HepG2 (cell line): ENCODE data around the gene DDX59. TPM values are rescaled to one million over a fixed set of nuclear protein-coding genes. Genes with fewer than 3 reads are reported as not detected.
A peak's percentile ranks its signal among the peaks of the same experiment; 100 is the strongest.

Source experiments
- ARHGAP35 ChIP-seq: sonication (generic); formaldehyde crosslinking; IDR thresholded peaks from 2 replicates; pipeline ENCODE4 v1.9.0; 2022; ENCODE audit warnings: mild to moderate bottlenecking, inconsistent platforms, moderate library complexity, missing genetic modification reagents, borderline replicate concordance
- ARNT ChIP-seq: fragments of 450-650 bp; IDR thresholded peaks from 2 replicates; pipeline ENCODE4 v1.6.1; 2017
- ASH2L ChIP-seq: fragments of 300-600, 200-600 bp; sonication (generic); IDR thresholded peaks from 2 replicates; pipeline ENCODE4 v1.7.0; 2017; ENCODE audit warnings: low read depth, mild to moderate bottlenecking, moderate library complexity, mixed read lengths, low read length; ENCODE audit not compliant: insufficient read length
- NCOA2 ChIP-seq: sonication (generic); formaldehyde crosslinking; IDR thresholded peaks from 2 replicates; pipeline ENCODE4 v1.8.0; 2022; ENCODE audit warnings: inconsistent platforms
- POGZ ChIP-seq: sonication (generic); formaldehyde crosslinking; IDR thresholded peaks from 2 replicates; pipeline ENCODE4 v1.4.0; 2020; ENCODE audit warnings: mild to moderate bottlenecking, missing genetic modification reagents
- PREB ChIP-seq: sonication (generic); formaldehyde crosslinking; IDR thresholded peaks from 2 replicates; pipeline ENCODE4 v1.4.0; 2020; ENCODE audit warnings: missing genetic modification reagents
- SAP130 ChIP-seq: IDR thresholded peaks from 2 replicates; pipeline ENCODE4 v1.6.1; 2016; ENCODE audit warnings: low read depth
- THYN1 ChIP-seq: sonication (generic); formaldehyde crosslinking; IDR thresholded peaks from 2 replicates; pipeline ENCODE4 v1.8.1; 2023; ENCODE audit warnings: low read depth, mild to moderate bottlenecking, moderate library complexity, missing genetic modification reagents, borderline replicate concordance
- ZNF205 ChIP-seq: IDR thresholded peaks from 2 replicates; pipeline ENCODE4 v1.6.1; 2018; ENCODE audit warnings: missing biosample characterization, missing genetic modification reagents
- ZNF260 ChIP-seq: sonication (generic); formaldehyde crosslinking; IDR thresholded peaks from 2 replicates; pipeline ENCODE4 v1.4.0; 2020; ENCODE audit warnings: missing genetic modification reagents, low read depth, mild to moderate bottlenecking, borderline replicate concordance
- ZNF646 ChIP-seq: sonication (generic); formaldehyde crosslinking; IDR thresholded peaks from 2 replicates; pipeline ENCODE4 v1.9.0; 2021; ENCODE audit warnings: mild to moderate bottlenecking, missing genetic modification reagents
- ZNF773 ChIP-seq: sonication (generic); formaldehyde crosslinking; IDR thresholded peaks from 2 replicates; pipeline ENCODE4 v1.4.0; 2020; ENCODE audit warnings: missing genetic modification reagents, borderline replicate concordance
- ZNF781 ChIP-seq: sonication (generic); formaldehyde crosslinking; IDR thresholded peaks from 2 replicates; pipeline ENCODE4 v1.5.1; 2020; ENCODE audit warnings: borderline replicate concordance, mild to moderate bottlenecking, missing genetic modification reagents; ENCODE audit errors: not compliant biosample characterization
- ZSCAN29 ChIP-seq: sonication (generic); formaldehyde crosslinking; conservative IDR thresholded peaks from 2 replicates; pipeline ENCODE4 v1.4.0; 2020; ENCODE audit warnings: mild to moderate bottlenecking, missing genetic modification reagents
- polyA plus RNA-seq, 8 experiments: library from polyadenylated mRNA; depleted of rRNA in 3 of 8; stranded (reverse) in 7 of 8; unstranded in 1 of 8; fragments of >200 nt; fragmentation: Illumina TruSeq in 4 of 8; extraction: Trizol in 4 of 8; gene quantifications; 2 replicates each; pipeline versions ENCODE4 v1.2.1 to v1.2.3, GENCODE V29; 2011 to 2016; ENCODE audit warnings: low read depth in 4 of 8, missing spikeins in 1 of 8, mixed read lengths in 1 of 8; ENCODE audit not compliant: insufficient read depth in 1 of 8
- total RNA-seq, 5 experiments: library from RNA; depleted of rRNA; stranded (reverse); fragments of >200 nt; fragmentation: Illumina TruSeq; extraction: Trizol; gene quantifications; 2 replicates each; pipeline ENCODE4 v1.2.3, GENCODE V29; 2016; ENCODE audit warnings: low read depth in 1 of 5
- TF ChIP-seq, protein P1 (sequence below): sonication (generic); formaldehyde crosslinking; IDR thresholded peaks from 2 replicates; pipeline ENCODE4 v1.4.0; 2020; ENCODE audit warnings: missing genetic modification reagents
- TF ChIP-seq, protein P2 (sequence below): sonication (generic); formaldehyde crosslinking; IDR thresholded peaks from 2 replicates; pipeline ENCODE4 v1.4.0; 2020; ENCODE audit warnings: mild to moderate bottlenecking, missing genetic modification reagents

The DDX59 gene
- total and polyA plus RNA-seq, 2 of the 13 experiments (the other 11 are each of a cell fraction or from before 2014, with no cell fraction given), result 12.1 to 14.8 TPM

GRCh38 chr1:200620273-200621131, 49.2 kb downstream of the DDX59 start, which contains the start of gene KIF14 (continued):
- no peak for TF ChIP-seq PREB
- no peak for TF ChIP-seq ZNF773
- no peak for TF ChIP-seq ZNF781 (CRISPR knock-in tag)
- TF ChIP-seq POGZ (CRISPR knock-in tag), result peak; percentile 68
- no peak for TF ChIP-seq ARNT
- no peak for TF ChIP-seq ZSCAN29
- TF ChIP-seq NCOA2 (CRISPR knock-in tag), result no peak
- TF ChIP-seq, protein P1, sequence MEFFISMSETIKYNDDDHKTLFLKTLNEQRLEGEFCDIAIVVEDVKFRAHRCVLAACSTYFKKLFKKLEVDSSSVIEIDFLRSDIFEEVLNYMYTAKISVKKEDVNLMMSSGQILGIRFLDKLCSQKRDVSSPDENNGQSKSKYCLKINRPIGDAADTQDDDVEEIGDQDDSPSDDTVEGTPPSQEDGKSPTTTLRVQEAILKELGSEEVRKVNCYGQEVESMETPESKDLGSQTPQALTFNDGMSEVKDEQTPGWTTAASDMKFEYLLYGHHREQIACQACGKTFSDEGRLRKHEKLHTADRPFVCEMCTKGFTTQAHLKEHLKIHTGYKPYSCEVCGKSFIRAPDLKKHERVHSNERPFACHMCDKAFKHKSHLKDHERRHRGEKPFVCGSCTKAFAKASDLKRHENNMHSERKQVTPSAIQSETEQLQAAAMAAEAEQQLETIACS (CRISPR knock-in tag), result no peak
- peak; percentile 97 for TF ChIP-seq SAP130 (CRISPR knock-in tag)
- TF ChIP-seq THYN1 (CRISPR knock-in tag), result no peak
- no peak for TF ChIP-seq ZNF205 (CRISPR knock-in tag)
- TF ChIP-seq ARHGAP35 (CRISPR knock-in tag), result no peak
- TF ChIP-seq ZNF646 (CRISPR knock-in tag), result no peak
- TF ChIP-seq ASH2L, result peak; percentile 29
- no peak for TF ChIP-seq ZNF260 (CRISPR knock-in tag)
- TF ChIP-seq, protein P2, sequence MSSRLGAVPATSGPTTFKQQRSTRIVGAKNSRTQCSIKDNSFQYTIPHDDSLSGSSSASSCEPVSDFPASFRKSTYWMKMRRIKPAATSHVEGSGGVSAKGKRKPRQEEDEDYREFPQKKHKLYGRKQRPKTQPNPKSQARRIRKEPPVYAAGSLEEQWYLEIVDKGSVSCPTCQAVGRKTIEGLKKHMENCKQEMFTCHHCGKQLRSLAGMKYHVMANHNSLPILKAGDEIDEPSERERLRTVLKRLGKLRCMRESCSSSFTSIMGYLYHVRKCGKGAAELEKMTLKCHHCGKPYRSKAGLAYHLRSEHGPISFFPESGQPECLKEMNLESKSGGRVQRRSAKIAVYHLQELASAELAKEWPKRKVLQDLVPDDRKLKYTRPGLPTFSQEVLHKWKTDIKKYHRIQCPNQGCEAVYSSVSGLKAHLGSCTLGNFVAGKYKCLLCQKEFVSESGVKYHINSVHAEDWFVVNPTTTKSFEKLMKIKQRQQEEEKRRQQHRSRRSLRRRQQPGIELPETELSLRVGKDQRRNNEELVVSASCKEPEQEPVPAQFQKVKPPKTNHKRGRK (CRISPR knock-in tag), result no peak
